ENCODE results near the gene PI4KA.
"Not testable (repeated sequence)": the region's sequence is repeated elsewhere in the genome, so short reads cannot be mapped to it uniquely, and the experiment has no call there.

PI4KA gene

DNA sequence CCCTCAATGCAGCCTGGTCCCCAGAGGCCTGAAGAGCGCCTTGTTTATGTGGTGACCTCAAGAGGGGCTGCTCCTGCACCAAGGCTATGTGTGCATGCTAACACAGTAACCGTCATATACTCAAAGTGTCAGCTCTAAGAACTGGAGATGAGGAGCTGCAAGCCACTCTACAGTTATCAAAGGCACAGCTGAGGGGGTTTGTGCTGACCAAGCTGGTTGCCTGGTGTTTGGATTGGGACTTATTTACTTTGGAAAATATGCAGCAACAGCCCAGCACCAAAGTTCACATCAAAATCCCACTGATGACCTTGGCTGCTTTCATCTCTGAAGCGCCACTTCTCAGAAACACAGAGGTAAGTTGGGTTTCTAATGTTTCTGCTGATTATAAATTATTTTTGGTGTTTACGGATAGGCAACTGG, 84.8 kb downstream of the PI4KA start, which contains the start of gene SERPIND1:
TSS of gene SERPIND1 (plus strand) at position 321 of the 420 bp plus-strand sequence. CDS start 5,200 bp downstream, outside the sequence.
- no peak for DNase-seq

DNA sequence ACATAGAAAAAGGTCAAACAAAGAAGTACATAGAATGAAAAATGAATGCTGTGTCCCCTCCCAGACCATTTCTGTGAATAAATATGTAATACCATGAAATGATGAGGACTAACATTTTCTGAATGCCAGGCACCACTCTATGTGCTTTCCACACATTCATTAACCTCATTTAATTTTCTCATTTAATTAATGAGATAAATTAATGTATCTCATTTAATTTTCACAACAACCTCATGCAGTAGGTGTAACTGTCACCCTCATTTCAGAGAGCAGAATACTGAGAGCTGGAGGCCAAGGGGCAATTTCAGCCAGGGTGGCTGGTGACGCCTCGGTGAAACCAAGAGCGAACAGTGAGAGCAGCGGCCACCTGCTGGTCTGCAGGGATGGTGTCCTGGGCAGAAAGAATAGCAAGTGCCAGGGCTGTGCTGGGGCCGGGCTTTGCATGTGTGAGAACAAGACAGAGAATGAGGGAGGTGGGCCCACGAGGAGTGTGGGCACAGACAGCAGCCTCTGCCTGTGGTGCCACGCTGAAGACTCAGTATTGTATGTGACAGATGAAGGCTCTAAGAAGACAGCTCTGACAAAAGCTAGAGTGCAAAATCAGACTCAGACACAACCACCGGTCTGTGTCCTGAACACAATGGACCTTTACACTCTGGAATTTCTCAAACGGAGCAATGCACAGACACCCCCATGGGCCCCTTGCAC, 86.5 kb downstream of the PI4KA start:
- DNase-seq, result no peak

DNA sequence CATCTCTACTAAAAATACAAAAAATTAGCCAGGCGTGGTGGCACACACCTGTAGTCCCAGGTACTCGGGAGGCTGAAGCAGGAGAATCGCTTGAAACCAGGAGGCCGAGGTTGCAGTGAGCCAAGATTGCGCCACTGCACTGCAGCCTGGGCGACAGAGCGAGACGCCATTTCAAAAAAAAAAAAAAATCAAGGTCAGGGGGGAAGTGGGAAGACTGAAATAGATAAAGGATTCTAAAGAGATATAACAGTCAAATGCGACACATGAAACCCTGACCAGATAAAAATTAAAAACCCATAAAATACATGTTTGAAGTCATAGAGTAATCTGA, 89.2 kb downstream of the PI4KA start:
- not testable (repeated sequence) for DNase-seq

DNA sequence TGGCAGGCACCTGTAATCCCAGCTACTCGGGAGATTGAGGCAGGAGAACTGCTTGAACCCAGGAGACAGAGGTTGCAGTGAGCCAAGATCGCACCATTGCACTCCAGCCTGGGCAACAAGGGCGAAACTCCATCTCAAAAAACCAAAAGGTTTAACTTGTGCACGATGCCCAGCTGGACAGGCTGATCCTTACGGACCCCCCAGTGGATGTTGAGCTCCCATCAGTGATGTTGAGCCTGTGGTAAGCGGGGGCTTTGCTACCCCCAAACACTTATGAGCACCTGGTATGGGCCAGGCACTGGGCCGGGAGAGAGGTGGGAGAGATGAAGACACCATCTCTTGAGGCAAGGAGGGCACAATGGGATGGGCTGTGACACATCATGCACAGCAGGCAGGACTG, 92.1 kb downstream of the PI4KA start:
- no peak for DNase-seq

DNA sequence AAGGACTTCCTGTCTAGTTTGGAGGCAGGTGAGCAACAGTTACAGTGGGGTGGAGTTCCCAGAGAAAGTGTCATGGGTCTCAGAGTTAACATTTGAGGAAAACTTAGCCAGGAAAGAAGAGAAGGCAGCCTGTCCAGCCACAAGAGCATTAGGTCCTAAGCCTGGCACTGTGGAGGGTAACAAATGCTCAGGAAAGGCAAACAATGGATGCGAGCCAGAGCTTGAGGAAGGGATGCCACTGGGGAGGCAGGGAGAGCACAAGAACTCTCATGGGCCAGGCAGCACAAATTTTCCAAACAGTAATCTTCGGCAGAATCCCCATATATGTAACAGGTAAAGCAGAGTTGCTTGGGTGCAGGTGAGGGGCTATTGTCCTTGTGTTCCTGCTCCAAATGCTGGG, 92.7 kb downstream of the PI4KA start:
- DNase-seq, result no peak

DNA sequence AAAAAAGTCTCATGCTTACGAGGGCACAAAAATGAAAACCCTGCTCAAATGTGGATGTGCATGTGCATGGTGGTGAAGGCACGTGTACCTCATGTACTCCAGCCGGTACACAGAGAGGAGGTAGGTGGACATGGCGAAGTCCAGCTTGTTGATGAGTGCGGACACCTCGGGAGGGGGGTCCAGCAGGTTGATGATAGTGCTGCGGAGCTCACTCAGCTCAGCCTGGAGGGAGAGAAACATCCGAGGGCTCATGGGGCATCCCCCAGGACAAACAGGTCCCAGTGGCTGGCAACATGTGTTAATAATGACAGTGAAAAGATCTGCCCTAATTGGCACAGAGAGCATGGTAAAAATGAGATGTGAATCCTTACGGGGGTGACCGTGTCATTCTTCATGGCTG, 93.9 kb downstream of the PI4KA start:
- no peak for DNase-seq

DNA sequence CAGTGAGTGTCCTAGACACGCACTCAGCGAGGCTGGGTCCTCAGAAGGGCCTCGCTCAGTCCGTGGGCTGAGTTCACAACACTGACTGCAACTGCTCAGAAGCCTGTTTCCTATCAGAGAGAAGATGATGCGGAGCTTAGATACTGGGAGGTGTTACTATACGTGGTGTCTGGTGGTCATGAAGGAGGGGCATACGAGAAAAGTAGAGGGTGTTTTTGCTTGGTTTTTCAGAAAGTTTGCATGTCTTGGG, 94.2 kb downstream of the PI4KA start:
- no peak for DNase-seq

DNA sequence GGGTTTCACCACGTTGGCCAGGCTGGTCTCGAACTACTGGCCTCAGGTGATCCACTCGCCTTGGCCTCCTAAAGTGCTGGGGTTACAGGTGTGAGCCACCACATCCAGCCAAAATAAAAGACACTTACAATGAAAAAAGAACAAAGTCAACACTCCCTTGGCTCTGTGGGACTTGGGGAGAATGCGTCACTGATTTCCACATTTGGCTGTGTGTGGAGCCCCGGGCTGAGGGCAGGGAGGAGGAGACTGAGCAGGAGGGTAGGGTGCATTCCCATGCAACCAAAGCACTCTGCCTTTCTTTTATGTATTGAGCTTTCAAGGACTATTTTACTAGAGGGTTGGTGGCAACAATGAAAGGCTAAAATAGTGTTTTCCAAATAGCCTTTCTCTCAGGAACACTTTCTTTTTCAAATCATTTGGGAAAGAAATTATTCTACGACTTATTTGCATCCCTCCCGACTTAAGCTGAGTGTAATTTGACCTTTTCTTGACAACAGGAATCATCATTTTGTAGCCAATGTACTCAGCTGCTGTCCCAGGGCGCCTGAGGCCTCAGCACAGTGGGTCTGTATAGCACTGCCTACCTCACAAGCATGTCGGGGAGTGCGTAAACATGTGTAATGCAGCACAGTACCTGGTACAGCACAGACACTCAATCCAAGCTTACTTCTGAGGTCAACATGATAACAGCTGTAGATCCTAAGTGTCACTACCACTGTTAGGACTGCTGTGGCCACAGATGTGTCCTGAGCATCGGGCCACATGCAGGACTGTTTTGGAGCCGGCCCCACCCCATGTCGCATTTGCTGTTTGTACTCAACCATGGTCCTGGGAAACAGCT, 94.8 kb downstream of the PI4KA start:
- DNase-seq, result no peak

DNA sequence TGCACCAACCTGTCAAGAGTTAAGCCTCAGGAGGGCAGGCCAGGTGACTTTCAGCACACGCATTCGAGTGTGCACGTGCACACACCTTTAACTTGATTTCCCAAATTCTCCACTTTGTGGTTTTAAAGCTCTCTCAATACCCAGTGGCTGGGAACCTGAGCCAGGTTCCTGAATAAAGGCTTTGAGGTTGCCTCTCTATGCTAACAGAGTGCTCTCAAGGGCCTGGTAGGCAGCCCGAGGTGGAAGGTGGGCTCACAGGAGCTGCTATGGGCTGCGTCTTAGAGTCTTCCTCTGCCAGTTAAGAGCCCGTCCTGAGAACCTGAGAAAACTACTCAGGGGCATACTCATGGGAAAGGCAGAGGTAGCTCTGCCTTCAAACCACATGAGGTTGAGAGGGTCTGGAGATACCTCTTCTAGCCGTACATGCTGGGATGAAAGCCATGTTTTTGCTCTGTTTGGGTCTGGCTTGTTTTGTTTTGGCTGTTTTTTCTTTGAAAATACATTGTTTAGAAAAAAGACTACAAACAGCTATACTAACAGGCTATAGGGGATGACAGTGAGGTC, 96.3 kb downstream of the PI4KA start:
- DNase-seq, result no peak

DNA sequence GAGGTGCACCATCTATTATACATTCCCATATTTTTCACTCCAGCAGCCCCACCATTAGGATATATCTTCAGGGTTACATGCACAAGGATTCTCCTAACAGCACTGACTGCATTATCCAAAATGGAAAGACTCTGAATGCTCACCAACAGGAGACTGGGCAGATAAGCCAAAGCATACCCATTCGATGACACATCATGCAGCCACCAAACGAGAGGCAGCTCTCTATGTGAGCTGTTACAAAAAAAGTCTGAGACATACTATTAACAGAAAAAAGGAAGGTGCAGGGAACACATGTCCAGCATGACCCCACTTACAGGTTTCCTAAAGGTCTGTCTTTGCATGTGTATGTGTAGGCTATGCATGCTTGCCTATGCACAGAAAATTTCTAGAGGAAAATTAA, 97.1 kb downstream of the PI4KA start:
- DNase-seq, result no peak

DNA sequence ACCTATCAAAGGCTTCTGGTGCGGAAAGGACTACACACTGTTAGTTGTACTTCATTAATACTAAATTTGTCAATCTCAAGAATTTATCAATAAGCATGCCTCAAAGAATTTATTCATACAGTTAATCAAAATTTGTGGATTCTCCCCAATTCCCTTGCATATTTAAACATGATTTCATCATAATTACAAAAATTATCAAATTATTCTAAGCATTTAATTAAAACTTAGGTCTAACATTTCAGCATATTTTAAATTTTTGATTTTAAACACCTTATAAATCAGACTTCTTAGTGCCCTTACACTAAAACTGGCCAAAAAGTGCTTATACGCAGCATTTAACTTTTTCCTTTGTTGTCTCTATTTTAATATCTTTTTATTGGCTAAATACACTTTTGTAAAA, 98.5 kb downstream of the PI4KA start:
- DNase-seq, result no peak

DNA sequence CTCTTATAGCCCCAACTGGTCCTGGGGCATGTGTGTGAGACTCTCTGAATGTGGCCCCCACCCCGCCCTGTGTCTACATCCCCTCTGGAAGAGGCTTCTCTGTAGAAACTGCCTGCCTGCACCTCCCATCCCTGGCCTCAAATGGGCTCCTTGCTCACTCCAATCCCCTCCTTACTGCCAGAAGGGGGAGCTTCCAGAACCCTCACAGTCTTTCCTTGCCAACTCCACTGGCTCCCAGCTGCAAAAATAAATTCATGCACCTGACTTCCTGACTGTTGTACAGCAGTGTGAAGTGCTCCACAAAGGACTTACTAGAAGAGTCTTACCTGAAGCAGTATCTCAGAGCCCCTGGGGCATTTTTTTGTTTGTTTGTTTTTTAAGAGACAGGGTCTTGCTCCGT, 99.9 kb downstream of the PI4KA start:
- no peak for DNase-seq

DNA sequence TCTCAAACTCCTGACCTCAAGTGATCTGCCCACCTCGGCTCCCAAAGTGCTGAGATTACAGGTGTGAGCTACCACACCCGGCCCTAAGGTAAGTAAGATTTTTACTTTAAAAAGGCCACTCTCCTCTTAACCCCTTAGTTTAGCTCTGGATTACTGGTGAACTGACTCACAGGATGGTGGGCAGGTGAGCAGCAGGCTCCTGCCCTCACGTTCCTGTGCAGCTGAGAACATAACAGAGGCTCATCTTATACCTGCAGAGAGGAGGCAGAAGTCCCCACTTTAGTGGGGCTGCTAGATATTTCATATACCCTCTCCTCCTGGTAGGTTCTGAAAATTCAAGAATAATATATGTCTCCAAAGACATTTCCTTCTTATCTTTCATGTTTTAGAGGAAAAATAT, 101.8 kb downstream of the PI4KA start:
- DNase-seq, result no peak

DNA sequence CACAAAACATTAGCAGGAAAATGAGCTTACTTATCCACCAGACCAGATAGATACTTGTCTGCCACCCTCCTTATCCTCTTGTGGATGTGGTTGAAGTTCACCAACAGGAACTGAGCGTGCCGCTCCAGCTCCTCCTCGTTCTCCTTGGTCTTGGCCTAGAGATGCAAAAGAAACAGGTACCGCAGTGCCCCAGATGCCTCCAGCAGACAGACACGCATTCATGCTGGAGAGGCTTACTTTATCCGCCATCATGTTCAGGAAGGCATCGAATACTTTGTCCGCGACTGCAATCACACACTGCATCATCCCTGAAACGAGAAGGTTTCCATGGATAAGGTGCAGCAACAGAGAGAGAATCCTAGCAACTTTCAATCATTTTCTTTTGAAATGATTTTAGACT, 105.7 kb downstream of the PI4KA start:
- DNase-seq, result no peak

DNA sequence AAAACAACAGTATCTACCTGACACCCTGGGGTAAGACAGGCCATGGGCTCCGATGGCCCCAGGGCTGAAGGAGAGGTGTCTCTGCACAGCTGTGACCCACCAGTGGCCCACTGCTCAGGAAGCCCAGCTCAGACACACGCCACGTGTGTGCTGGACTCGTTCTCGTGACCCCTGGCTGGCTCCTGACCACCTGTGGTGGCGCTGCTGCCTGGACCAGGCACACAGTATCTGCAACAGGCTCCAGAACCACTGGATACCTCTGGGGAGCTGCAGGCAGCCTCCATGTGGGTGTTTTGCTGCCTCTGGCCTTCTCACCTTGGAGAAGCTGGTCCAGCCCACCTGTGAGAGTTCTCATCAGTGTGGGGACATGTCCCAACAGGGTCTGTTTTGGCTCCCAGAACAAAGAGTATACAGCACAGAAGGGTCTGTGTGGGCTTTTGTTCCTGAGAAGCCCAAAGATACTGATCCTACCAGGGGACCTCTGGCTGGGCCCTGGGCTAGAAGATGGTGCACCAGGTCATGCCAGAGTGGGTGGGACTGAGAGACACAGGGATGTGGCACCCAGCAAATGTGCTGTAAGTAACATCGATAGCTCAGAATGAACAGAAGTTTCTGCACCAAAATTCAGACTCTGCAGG, 106.4 kb downstream of the PI4KA start:
- no peak for DNase-seq

DNA sequence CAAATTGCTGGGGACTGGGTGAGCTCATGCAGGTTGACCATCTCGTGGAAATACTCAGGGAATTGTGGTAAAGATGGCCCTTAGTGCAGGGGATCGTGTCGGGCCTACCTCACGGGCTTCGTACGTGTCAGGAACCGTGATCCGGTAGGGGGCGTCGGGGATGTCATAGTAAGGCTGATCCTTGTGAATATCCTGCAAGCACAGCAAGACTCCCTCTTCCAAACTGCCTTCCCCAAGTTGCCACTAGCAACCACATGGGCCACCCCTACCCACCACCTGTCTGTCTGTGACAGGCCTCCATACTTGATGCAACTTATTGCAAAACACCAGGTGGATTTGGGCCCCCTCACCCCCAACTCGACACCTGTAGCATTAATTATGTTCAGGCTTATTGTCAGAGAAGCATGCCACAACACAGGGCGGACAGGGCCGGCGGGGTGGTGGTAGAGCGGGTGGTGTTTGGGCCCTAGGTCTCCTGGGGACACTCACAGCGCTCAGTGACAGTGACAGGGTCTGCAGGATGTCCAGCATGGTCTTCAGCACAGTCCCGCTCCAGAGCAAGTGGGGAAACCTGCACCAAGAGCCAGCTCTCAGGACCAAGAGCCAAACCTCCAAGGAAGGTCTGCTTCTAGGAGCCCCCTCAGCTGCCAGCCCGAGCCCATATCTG, 107.3 kb downstream of the PI4KA start:
- DNase-seq, result no peak

DNA sequence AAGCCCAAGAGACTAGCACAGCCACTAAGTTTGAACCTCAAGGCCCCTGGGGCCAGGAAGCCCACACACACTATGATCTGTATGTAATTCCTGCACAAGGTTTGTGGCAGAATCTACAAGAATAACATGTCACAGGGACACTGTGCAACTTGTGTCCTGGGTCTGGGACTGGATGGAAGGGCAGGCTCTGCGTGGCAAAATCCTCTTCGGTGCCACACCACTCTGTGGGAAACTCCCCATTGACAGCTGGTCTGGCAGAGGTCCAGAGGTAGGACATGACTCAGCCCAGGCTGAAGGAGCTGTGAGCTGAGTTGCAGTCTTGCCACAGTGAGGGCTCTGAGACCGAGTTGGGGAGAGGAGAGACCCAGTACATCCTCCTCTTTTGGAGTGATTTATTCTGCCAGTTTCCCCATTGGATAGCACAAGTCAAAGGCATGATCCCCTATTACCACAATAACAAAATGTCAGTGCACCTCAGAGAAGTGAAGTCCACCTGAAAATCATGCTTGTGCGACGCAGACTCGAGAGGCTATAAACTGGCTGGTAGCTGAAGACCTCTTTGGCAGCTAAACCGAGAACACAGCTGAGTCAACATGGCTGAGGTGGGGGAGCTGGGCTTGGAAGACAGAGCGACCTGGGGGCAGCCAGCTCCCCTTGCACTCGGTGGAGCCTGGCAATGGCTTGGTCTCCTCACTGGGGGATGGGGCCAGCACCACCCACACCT, 108.0 kb downstream of the PI4KA start:
- DNase-seq, result peak; percentile 26

DNA sequence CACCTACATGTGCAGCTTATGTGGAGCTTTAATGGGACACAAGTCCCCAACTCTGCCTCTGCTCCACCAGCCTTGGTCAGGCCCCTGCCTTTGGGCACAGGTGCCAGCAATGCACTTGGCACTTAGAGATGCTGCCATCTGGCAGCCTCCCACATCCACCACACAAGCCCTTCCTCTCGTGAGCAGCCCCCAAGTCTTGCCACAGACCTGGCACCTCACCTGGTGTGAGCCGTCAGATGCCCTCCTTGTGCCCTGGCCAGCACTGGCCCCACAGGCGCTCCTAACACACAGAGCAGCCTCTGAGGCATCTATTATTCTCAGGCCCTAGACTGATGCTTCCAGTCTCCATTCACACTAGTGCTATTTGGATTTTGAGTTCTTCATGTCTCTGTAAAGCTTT, 109.2 kb downstream of the PI4KA start:
- DNase-seq, result no peak

DNA sequence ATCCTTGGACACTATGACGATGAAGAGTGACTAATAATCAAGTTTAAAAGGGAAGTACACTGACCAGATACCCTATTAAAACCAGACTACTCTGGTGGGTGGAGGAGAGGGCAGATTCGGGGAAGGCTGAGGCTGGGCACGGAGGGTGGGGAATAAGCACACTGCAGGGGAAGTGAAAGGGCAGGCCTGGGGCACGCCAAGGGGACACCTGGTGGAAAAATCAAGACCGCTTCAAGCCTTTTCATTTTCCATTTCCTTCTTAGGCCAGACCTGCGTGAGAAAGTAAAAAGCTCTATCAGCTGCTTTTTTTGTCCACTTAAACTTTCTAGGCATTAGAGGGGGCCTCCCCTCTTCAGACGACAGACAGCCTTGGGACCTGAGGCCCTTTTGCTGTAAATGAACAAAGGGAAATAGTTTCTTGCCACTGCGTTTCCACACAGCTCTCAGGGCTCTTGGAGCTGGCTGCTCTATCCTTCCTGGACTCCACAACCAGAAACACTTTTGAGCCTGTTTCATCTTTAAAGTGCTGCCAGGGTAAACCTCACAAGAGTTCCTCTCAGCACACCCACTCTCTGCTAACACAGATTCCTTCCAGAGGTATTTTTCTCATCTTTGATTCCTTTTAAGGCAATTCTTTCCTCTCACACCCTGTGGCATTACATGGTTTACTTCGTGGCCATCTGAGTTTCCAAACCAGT, 109.7 kb downstream of the PI4KA start:
- no peak for DNase-seq

DNA sequence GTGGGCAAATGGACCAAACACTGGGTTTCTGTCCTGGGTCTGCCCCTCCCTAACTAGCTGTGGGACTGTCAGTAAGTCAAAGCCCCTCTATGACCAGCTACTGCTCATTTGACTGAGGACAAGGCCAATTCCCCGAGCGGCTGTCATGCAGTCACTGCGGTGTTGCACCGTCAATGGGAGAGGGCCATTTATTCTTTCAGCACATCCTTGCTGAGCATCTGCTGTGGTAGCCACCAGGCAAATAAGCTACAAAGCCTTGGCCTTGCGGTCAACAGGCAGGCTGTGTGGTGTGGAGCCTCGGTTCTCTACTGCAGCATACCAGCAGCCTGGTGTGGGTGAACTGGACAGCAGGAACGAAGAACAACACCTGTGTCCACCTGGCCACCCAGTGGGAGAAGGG, 110.5 kb downstream of the PI4KA start:
- DNase-seq, result no peak

DNA sequence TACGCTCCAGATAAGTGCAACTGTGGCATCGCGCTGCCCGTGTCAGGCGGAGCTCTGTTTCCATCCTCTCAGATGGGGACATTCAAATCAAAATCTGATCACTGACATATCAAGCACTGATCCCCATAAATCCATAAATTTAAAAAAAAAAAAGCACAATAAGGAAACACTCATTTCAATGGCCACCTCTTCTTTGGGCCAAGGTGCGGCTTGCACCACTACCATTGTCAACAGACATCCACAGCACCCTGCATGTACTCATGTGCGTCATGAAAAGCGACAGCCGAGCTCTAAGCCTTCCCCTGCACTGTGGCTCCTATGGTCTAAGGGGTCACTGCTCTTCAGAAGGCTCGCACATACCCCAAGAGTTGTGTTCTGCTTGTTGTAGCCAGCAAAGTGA, 111.4 kb downstream of the PI4KA start:
- no peak for DNase-seq
